NCI-H2227 (cell line): ENCODE measurements around the gene HIVEP2.
A peak's percentile ranks its signal among the peaks of the same experiment; 100 is the strongest.

Source experiments
- DNase-seq: peaks from one replicate; lab custom pipeline; 2025; ENCODE audit not compliant: unreplicated experiment; lab: John Stamatoyannopoulos, UW

The HIVEP2 gene

DNA sequence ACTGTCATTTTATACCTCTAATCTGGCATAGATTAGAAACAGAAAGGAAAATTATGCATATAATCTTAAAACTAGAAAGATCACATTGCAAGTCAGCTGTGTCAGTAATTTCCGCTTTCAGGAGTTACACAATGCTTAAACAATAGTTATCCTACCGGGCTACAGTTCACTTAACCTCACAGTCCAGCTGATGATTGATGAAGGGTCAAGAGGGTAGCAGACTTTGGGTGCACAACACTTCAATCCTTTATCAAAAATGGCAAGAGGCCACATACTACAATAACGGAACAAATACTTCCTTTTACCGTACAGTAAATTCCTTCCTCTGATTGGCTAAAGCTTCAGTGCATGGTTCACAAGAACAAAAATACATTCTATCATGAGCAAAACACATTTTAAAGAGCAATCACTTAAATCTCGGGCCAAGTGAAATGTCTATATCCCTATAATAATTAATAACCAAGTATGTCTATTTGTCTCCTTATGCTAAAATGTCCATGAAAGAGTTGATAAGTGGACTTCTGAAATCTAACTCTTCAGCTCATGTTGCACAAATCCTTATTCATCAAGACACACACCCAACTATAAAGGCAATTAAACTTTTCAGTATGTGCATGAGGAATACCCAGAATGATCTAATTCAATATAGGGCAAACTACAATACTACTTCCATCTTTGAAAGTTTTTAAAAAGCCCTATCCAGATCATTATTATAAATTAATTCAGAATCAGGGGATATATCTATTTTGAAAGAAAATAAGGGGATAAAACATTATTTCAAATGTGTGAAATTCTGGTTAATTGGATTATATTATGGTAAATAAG, 76.8 kb downstream of the HIVEP2 start:
- DNase-seq, result no peak

DNA sequence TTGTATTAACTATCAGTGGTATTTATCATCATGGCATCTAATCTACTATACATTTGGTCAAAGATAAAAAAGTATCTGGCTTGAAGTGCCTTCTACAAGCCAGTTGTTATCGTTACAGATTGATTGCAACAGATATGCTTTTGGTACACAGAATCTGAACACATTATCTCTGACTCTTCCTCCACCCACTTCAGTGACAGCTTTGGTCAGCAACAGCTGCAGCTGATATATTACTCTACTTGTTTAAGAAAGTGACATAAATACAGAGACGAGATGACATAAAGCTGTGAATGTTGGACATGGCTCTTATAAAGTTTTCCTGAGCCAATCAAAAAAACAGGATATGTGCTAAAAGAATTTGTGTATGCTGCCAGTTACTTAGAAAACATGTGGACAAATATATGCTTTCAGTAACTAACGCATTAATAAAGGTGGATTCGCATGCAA, 77.6 kb downstream of the HIVEP2 start:
- DNase-seq, result no peak

DNA sequence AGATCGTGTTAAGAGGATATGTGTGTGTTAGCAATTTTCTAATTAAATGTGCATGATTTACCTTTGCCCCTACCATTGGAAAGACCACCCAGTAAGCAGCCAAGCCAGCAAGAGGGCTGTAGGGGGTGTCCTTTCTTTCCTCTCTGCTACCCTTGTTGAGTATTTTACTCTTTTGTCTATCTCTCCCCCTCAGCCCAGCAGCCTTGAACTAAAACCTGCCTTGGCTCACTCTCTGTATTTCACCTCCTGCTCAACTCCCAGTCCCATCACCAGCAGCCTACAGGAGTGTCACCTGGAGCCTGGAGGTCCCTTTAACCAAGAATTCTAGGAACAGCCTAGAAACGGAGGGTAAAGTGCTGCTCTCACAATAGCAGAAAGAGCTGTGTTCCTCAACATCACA, 81.0 kb downstream of the HIVEP2 start:
- DNase-seq, result no peak

DNA sequence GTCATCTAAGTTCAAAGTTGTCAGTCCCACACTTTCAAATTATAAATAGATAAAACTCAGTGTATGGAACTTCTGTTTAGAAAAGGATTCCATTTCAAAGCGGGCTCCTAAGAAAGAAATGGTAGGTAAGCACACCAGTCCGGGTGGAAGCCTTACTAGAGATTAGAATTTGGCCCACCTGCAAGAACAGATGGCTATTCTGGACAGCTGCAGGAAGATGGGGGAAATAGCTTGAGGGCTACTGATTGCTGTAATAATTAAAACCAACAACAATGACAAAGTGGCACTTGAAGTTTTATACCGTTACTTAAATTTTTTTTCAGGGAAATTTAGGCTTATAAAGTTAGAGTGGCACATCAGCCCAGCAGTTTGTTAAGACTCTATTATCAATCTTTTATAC, 83.3 kb downstream of the HIVEP2 start:
- no peak for DNase-seq

- no peak for DNase-seq
Measured at GRCh38 chr6:142860498-142860897, 84.5 kb downstream of the HIVEP2 start.

- DNase-seq, result peak; percentile 11
Measured at GRCh38 chr6:142857796-142858555, 87.0 kb downstream of the HIVEP2 start.

- peak; percentile 70 for DNase-seq
Measured at GRCh38 chr6:142857233-142857761, 87.7 kb downstream of the HIVEP2 start.

DNA sequence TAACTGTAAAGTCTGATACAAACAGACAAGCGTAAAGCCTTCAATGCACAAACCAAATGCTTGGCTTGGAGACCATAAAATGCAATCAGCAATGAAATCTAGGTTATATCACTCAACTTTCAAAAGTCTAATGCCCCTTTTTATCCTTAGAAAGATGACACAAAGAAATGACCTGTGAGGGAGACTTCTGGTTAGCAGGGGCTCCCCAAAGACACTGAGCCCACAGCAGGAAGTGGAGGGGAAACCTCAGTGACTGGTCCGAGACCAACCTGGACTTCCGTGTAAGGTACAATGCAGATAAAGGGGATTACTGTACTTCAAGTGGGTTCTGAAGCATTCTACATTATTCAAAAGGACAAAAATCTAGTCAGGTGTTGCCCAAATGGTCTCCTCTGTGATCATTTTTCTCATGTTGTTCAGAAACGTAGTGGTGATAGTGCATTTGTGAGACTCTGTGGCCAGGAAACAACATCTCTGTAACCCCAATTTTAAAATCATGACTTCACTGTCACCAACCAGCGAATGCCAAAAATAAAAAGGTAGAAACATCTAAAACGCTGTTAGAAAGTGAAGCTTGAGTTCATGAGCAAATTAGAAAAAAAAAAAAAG, 88.2 kb downstream of the HIVEP2 start:
- DNase-seq, result no peak

DNA sequence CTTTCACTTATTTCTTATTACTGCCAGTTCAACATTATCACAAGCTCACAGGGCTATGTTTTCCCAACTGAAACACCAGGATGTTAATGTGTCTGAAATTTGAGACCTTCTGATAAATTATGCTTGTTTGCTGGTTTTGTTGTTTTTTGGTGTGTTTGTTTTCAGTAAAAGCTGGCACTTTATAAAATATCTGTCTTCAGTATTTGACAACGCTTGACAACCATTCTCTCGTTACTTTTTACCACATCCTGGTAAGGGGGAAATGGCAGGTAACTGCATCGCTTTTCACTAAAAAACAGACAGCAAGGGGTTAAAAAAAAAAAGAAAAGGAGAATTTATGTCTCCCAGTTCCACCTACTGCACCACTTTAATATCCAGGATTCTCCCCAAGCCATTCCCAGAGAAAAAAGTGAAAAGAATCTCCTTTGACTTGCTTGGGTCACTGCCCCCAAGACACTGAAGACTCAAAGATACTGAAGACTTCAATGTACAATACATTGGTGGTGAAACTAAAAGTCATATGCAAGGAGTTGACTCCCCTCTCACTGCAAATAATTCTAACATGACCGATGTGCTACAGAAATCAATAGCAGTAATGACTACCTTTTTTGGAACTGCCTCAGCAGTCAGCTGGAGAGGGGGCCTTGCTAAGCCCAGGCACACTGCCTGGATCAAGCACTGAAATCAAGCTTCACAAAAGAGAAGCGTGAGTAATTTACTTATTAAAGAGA, 88.9 kb downstream of the HIVEP2 start:
- peak; percentile 15 for DNase-seq

GRCh38 chr6:142854589-142855488, 90.1 kb downstream of the HIVEP2 start:
- DNase-seq, result no peak

- DNase-seq, result no peak
Measured at GRCh38 chr6:142853244-142854180, 91.5 kb downstream of the HIVEP2 start.

DNA sequence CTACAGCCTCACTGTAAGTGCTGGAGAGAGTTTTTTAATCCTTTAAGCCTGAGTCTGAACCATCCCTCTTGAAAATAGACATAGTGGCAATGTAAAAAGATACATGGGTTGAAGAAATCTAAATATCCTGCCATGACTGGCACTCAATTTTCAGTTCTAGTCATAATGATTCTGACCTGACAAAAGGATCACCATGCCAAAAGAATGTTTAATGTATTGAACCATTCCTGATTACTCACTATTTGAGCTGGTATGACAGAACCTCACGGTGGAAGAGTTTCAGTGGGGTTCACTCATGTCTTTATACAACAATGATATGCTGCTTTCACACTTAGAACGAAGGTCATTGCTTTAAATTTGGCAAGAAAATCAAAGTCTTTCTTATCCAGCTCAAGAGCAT, 93.4 kb downstream of the HIVEP2 start:
- no peak for DNase-seq

GRCh38 chr6:142850679-142851423, 94.1 kb downstream of the HIVEP2 start:
- peak; percentile 30 for DNase-seq

DNA sequence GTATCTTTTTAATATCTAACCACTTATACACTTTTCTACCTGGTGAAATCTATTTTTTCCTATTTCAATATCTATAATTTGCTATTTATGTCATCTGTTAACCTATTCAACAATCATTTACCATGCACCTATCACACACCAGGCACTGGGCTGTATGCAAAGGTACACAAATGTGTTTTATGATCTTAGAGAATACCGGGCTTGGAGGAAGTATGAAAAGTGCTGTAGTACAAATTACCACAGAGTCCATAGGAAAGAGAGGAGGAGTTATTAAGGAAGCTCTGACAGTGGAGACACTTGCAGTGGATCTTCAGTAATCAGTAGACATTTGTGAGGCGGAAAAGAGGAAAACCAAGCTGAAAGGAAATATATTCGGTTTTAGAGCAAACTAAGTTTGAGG, 96.0 kb downstream of the HIVEP2 start:
- no peak for DNase-seq

GRCh38 chr6:142848156-142848555, 96.8 kb downstream of the HIVEP2 start:
- DNase-seq, result no peak

GRCh38 chr6:142846883-142847287, 98.1 kb downstream of the HIVEP2 start:
- peak; percentile 14 for DNase-seq

DNA sequence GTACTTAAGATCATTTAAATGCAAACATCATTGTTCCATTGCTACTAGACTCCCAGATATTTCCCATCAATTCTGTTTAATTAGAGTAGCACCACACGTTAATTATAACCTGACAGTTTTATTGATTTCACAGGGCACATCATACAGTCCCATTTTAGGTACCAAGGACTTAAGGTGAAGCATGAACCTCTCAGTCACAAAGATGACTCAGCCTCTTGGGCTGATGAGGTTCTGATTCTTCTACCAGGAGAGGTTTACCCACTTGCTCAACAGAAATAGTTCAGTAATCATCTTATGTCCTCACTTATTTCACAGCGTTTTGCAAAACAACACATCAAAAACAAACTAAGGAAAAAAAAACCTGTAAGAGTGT, 98.5 kb downstream of the HIVEP2 start:
- no peak for DNase-seq
